ENCODE data around the gene ERG. TPM values are rescaled to one million over a fixed set of nuclear protein-coding genes. Genes with fewer than 3 reads are reported as not detected.

Gene ERG
- polyA plus RNA-seq, 2 of the 4 experiments (the other 2 are of a cell fraction) = not detected

- no peak for FAIRE-seq
- no peaks in the 10 kb centered on the region for H3K9me3 ChIP-seq
- DNase-seq (ENCODE audit: low read depth in 1 of 2, low spot score in 1 of 2) = no peak
- no peak overlapping the region for H3K4me2 ChIP-seq
- ATAC-seq = no peak
- 46% methylated on average over 10 of the region's 10 CpGs for WGBS (ENCODE audit: missing lambda C conversion rate)
- H3K4me1 ChIP-seq = no peaks in the 10 kb centered on the region
- TF ChIP-seq RNF2 (IDR thresholded peaks at IDR 0.05; ENCODE audit: borderline replicate concordance, low read depth) (no peak), TFCP2L1 (CRISPR knock-in tag; IDR thresholded peaks at IDR 0.05) (no peak), CTCF (IDR thresholded peaks at IDR 0.05) (no peak), CBX8 (IDR thresholded peaks at IDR 0.05) (no peak), PHF8 (IDR thresholded peaks at IDR 0.05; ENCODE audit: borderline replicate concordance, low read depth) (no peak), ZC3H11A (IDR thresholded peaks at IDR 0.05) (no peak), BHLHE40 (IDR thresholded peaks at IDR 0.05; ENCODE audit: low read depth, low read length) (no peak), EP300 (IDR thresholded peaks at IDR 0.05) (no peak), POLR2AphosphoS2 (conservative IDR thresholded peaks at IDR 0.05; ENCODE audit: low read length) (no peak), SMC3 (IDR thresholded peaks at IDR 0.05) (no peak), RCOR1 (IDR thresholded peaks at IDR 0.05; ENCODE audit: low read depth, low read length) (no peak)
- ChIA-PET POLR2A (no interaction called here), CTCF (no interaction called here)
- H3K27ac ChIP-seq = no peak overlapping the region
- no peak overlapping the region for H3K4me3 ChIP-seq
Observed at GRCh38 chr21:38416791-38417190, 81.5 kb downstream of the ERG start.

- Histone ChIP-seq H3K4me1 (no peaks in the 10 kb centered on the region), H3K4me2 (no peak overlapping the region), H3K27ac (no peak overlapping the region), H3K4me3 (no peak overlapping the region), H3K9me3 (no peaks in the 10 kb centered on the region)
- ChIA-PET POLR2A (no interaction called here), CTCF (no interaction called here)
- FAIRE-seq = no peak
- no peak for ATAC-seq
- WGBS (ENCODE audit: missing lambda C conversion rate) = 66% methylated on average over 3 of the region's 3 CpGs
- TF ChIP-seq POLR2AphosphoS2 (conservative IDR thresholded peaks at IDR 0.05; ENCODE audit: low read length) (no peak), FOXS1 (CRISPR knock-in tag; IDR thresholded peaks at IDR 0.05) (no peak), MAZ (IDR thresholded peaks at IDR 0.05; ENCODE audit: borderline replicate concordance, low read depth, low read length) (no peak), CEBPB (IDR thresholded peaks at IDR 0.05) (no peak), MAFK (IDR thresholded peaks at IDR 0.05; ENCODE audit: partially characterized antibody) (no peak)
- DNase-seq (ENCODE audit: low read depth in 1 of 2, low spot score in 1 of 2) = no peak
Observed at GRCh38 chr21:38413958-38414548, 84.2 kb downstream of the ERG start.

GRCh38 chr21:38410466-38410865, 87.8 kb downstream of the ERG start:
- DNase-seq (ENCODE audit: low read depth in 1 of 2, low spot score in 1 of 2) (no peak), FAIRE-seq (no peak), ATAC-seq (no peak)
- Histone ChIP-seq H3K4me1 (no peaks in the 10 kb centered on the region), H3K4me2 (no peak overlapping the region), H3K27ac (no peak overlapping the region), H3K4me3 (no peak overlapping the region), H3K9me3 (no peaks in the 10 kb centered on the region)
- ChIA-PET POLR2A (no interaction called here), CTCF (no interaction called here)
- no peak for TF ChIP-seq CBX8 (IDR thresholded peaks at IDR 0.05)
- TF ChIP-seq JUN (IDR thresholded peaks at IDR 0.05) = no peak
- no peak for TF ChIP-seq ESRRA (IDR thresholded peaks at IDR 0.05; ENCODE audit: borderline replicate concordance, low read length)
- TF ChIP-seq KDM5A (IDR thresholded peaks at IDR 0.05) = no peak
- TF ChIP-seq KDM1A (IDR thresholded peaks at IDR 0.05; ENCODE audit: low read depth) = no peak
- no peak for TF ChIP-seq E2F6 (IDR thresholded peaks at IDR 0.05; ENCODE audit: borderline replicate concordance, low read depth)
- TF ChIP-seq PHF8 (IDR thresholded peaks at IDR 0.05; ENCODE audit: borderline replicate concordance, low read depth) = no peak
- 50% methylated on average over 1 of the region's 1 CpG for WGBS (ENCODE audit: missing lambda C conversion rate)

- H3K27ac ChIP-seq = no peak overlapping the region
- CTCF ChIA-PET = no interaction called here
- H3K4me3 ChIP-seq = no peak overlapping the region
- no peak for ATAC-seq
- TF ChIP-seq RAD21 (conservative IDR thresholded peaks at IDR 0.05 in 1 of 2, IDR thresholded peaks at IDR 0.05 in 1 of 2) (no peak), CBX8 (IDR thresholded peaks at IDR 0.05) (no peak), ZSCAN20 (CRISPR knock-in tag; IDR thresholded peaks at IDR 0.05) (no peak), ESRRA (IDR thresholded peaks at IDR 0.05; ENCODE audit: borderline replicate concordance, low read length) (no peak), FOSB (CRISPR knock-in tag; IDR thresholded peaks at IDR 0.05) (no peak), JUNB (IDR thresholded peaks at IDR 0.05) (no peak)
- H3K4me1 ChIP-seq = no peaks in the 10 kb centered on the region
- no peak for FAIRE-seq
- POLR2A ChIA-PET = no interaction called here
- H3K4me2 ChIP-seq = no peak overlapping the region
- 64% methylated on average over 3 of the region's 3 CpGs for WGBS (ENCODE audit: missing lambda C conversion rate)
- no peaks in the 10 kb centered on the region for H3K9me3 ChIP-seq
- DNase-seq (ENCODE audit: low read depth in 1 of 2, low spot score in 1 of 2) = no peak
Observed at GRCh38 chr21:38409907-38410306, 88.4 kb downstream of the ERG start.

All from A549 (cell line).